ENCODE results near the gene PPM1A.

PPM1A gene

GRCh38 chr14:60266021-60266937, 17.3 kb downstream of the PPM1A start:
- DNase-seq (ENCODE audit: low read depth, low spot score) = no peak

GRCh38 chr14:60272177-60272576, 23.2 kb downstream of the PPM1A start:
- DNase-seq (ENCODE audit: low read depth, low spot score) = no peak

- no peak for DNase-seq (ENCODE audit: low read depth, low spot score)
Measured at GRCh38 chr14:60273956-60274355, 24.9 kb downstream of the PPM1A start.

DNA sequence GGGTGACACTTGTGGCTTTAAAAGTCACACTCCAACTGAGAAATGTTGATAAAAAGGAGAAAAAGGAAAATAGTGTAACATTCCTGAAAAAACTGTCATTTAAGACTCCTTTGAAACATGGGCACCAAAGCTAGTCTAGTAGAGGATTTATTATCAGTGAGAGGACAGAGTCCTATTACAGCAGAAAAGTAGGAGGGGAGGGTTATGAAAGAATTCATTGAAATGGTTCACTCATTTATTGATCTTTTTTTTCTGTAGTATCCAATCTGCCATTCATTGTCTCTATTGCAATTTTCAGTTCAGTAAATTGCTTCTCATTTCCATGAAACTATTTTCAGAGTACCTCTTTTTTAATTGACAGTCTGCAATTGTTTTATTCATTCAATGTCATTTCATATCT, 25.4 kb downstream of the PPM1A start:
- no peak for DNase-seq (ENCODE audit: low read depth, low spot score)

DNA sequence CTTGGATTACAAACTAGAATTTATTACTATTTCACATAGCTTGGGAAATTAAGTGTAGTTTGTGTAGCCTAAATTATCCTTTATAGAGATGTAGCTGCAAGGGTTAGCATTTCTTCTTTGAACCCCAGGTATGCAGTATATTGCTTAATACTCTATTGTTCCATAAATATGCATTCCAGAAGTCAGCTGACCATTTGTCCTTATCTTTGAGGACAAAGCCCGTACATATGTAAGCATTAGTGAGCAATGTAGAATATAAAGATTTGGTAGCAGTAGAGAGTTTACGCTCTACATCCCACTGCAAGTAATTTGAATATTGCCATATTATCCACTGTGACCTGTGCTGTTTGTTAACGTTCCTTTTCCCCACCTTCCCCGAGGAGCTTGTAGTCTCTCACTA, 26.9 kb downstream of the PPM1A start:
- no peak for DNase-seq (ENCODE audit: low read depth, low spot score)

DNA sequence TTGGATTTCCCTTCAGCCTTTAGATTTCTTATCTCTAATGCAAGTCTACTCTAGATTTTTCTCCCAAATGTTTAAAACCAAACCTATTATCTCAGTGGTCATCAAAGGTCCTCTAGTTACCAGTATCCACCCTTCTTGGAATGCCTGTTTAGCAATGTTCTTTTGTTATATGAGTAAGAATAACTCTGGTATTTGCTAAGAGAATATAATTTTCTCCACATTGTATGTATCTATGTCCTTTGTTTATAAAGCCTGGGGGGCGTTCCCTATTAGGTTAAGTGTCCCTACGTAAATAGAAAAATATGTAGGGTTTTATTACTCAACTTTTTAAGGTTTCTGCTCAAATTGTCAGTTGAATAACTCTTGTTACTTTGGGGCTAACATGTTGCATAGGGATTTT, 27.3 kb downstream of the PPM1A start:
- no peak for DNase-seq (ENCODE audit: low read depth, low spot score)

- DNase-seq (ENCODE audit: low read depth, low spot score) = no peak
Measured at GRCh38 chr14:60277605-60278190, 28.7 kb downstream of the PPM1A start.

DNA sequence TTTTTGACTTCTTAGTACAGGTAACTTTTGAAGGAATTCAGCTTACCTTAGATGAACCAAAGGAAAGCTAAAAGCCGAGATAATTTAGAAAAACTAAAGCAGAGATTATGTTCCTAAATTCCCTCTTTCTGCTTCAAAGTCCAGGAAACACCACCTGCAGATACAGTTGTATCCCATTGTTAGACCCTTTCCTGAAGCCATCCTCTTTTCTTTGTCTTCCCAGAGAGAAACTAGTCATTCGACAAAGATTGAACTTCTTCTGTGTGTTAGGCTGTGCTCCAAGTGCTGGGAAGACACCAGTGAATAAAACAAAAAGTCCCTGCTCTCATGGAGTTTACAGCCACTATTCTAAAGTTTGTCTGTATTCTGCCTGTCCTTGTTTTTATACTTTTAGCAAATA, 29.3 kb downstream of the PPM1A start:
- peak; percentile 54 for DNase-seq (ENCODE audit: low read depth, low spot score)

DNA sequence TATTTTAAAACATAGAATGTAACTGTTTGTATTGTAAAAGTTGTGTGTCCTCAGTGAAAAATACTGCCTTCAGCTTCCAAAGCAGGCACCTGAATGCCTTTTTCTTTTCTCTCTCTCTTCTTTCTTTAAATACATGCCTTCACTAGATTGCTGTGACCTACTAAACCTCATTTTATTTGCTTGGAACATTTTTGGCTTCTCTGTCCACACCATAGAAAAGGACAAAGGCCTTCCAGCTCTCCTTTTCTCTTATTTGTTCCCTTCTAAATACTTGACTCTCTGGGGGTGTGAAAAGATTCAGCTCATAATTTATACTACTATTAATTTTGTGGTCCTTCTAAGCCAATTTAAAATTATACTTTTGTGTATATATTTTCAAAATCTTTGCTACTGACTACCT, 38.4 kb downstream of the PPM1A start:
- DNase-seq (ENCODE audit: low read depth, low spot score) = no peak

GRCh38 chr14:60288279-60288678, 39.3 kb downstream of the PPM1A start:
- no peak for DNase-seq (ENCODE audit: low read depth, low spot score)

- no peak for DNase-seq (ENCODE audit: low read depth, low spot score)
Measured at GRCh38 chr14:60294411-60295069, 45.5 kb downstream of the PPM1A start.

- no peak for DNase-seq (ENCODE audit: low read depth, low spot score)
Measured at GRCh38 chr14:60300019-60300418, 51.0 kb downstream of the PPM1A start.

DNA sequence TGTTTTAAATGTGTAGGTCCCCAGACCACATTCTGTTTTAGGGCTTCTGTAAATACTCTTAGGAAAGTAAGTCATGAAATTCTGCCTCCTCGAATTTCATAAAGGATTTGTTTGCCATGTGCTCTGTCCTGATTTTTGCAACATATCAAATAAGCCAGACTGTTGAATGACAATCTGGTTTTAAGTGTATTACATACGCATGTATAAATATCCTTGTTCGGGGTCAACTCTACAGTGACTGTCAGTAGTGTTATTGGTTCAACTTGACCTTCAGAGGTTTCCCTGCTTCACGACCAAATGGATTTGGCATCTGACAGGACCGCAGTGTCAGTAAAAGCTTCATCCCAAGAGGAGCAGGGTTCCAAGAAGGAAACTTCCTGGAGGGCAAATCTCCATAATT, 52.7 kb downstream of the PPM1A start:
- no peak for DNase-seq (ENCODE audit: low read depth, low spot score)

DNA sequence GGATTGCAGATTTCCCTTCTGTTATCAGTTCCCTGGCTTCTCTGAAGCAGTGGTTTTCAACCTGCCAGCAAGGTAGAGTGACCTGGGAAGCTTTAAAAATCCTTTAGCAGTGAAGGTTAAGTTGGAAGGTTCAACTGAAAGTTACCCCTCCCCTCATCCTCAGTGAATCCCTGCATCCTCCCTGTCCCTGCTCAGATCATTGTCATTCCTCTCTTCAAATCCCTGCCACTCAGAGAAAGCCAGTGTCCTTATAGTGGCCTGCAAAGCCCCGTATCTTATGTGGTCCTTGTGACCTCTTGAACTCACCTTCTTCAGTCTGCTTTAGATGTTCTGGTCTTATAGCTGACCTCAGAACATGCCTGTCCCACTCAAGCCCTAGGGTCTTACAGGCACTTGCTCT, 53.6 kb downstream of the PPM1A start:
- DNase-seq (ENCODE audit: low read depth, low spot score) = no peak

DNA sequence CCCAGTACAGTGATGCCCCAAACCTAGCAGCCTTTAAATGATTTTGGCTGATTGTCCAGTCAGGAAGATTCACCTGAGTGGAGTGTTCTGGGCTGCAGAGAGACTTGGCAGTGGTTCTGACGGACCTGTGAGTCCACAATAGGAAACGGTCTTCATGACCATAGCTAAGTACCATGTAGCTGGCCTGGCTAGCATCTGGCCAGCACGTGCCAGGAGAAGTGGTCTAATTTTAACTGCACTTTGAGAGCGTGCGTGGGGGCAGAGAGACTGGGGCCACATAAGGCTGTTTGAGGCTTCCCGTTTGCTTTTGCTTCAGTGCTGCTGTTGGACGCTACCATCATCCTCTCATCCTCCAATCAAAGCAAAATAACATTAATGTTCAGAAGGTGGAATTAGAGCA, 54.7 kb downstream of the PPM1A start:
- DNase-seq (ENCODE audit: low read depth, low spot score) = no peak

GRCh38 chr14:60304509-60304908, 55.5 kb downstream of the PPM1A start:
- no peak for DNase-seq (ENCODE audit: low read depth, low spot score)

DNA sequence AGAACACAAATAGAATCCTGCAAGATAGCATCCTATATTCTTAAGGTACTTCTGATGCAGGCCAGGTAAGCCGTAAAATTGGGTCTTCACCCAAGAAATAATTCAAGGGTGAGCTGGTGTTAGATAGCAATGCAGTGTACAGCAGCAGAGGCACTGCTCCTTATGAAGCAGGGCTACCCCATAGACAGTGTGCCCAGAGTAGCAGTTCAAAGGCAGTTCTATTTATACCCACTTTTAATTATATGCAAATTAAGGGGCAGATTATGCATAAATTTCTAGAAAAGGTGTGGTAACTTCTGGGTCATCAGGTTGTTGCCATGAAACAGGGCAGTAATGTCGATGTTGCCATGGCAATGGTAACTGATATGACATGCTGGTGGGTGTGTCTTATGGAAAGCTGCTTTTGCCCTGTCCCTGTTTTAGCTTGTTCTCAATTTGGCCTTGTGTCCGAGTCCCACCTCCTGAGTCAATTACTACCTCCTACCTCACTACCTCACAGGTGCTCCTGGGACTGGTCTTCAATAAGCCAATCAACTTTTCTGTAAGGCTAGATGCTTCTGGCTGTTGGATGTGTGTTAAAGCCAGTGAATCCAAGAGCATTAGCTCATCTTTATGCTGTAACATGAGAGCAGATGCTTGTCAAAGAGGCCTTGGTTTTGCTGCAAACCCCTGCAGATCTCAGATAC, 61.0 kb downstream of the PPM1A start:
- DNase-seq (ENCODE audit: low read depth, low spot score) = no peak

- DNase-seq (ENCODE audit: low read depth, low spot score) = no peak
Measured at GRCh38 chr14:60311417-60311816, 62.4 kb downstream of the PPM1A start.

- no peak for DNase-seq (ENCODE audit: low read depth, low spot score)
Measured at GRCh38 chr14:60313093-60313492, 64.1 kb downstream of the PPM1A start.

DNA sequence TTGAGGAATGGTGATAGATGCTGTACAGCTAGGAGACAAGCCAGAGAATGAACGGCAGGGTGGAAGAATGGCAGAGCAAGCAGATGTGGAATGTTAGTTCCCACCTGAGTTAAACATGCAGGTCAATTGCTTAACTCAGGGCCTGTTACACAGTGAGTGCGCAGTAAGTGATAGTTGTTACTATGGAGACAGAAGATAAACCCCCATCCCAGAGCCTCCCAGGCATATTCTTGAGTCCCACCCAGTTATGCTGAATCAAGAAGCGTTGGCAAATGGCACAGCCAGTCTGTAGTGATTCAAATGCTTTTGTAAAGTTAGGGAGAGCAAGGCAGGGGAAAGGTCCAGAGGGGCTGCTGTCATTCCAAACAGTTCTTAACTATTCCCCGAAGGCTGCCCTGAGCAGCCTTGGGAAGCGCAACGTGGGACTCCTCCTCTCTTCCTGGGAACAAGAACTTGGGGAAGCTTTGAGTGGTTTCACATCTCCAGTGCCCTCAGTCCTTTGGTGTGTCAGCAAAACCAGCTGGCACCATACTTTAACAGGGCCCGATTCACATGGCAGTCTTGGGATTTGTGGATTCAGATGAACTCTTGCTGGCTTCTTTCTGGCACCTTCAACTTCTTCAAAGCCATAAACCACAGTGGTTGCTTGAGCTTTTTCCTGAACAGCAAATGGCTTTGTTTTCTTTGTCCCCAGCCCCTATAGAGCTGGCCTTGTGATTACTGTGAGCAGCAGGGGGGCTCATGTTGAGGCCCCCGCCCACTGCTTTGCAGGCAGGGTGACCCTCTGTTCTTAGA, 66.4 kb downstream of the PPM1A start:
- DNase-seq (ENCODE audit: low read depth, low spot score) = no peak

GRCh38 chr14:60317609-60318008, 68.6 kb downstream of the PPM1A start:
- DNase-seq (ENCODE audit: low read depth, low spot score) = peak; percentile 88

All from iPS DF 19.7 (cell line).